Measurements from ENCODE around the gene KRTAP26-1.

The KRTAP26-1 gene

DNA sequence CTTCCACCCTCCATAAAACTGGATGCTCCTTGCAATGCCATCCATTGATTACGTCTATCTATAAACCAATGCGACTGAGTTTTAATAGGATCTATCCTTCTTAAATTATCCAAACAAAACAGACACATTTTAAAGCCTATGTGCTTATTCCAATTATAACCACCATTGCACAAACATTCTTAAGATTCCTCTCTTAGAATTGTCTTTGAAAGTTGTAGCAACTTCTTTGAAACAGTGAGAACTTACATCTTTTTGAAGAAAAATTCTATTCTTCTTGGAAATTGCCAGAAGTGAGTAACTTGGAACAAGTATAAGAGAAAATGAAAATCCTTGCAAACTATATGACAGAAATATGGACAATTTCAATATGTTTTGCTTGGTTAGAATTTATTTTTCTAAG lies at the start of gene KRTAP26-1:
TSS of gene KRTAP26-1 (minus strand) at position 101 of the 400 bp plus-strand sequence. CDS start 280 bp downstream, outside the sequence.
- no peak within 1 kb of the TSS for H3K4me3 ChIP-seq (ENCODE audit: low read depth, low read length)
- in situ Hi-C loops (cut with HindIII; ENCODE audit: low sequenced_read_pairs): no loop called here
- no peak for DNase-seq (ENCODE audit: low read depth, low spot score)
- no peak for TF ChIP-seq CTCF (IDR thresholded peaks at IDR 0.05; ENCODE audit: low read depth, low read length)

GRCh38 chr21:30355906-30356305 lies 35.8 kb upstream of the KRTAP26-1 start:
- no peak for DNase-seq (ENCODE audit: low read depth, low spot score)
- TF ChIP-seq CTCF (IDR thresholded peaks at IDR 0.05; ENCODE audit: low read depth, low read length): no peak
- no peak overlapping the region for H3K4me3 ChIP-seq (ENCODE audit: low read depth, low read length)
- in situ Hi-C loops (cut with HindIII; ENCODE audit: low sequenced_read_pairs): no loop called here

- no peak for TF ChIP-seq CTCF (IDR thresholded peaks at IDR 0.05; ENCODE audit: low read depth, low read length)
- no peak overlapping the region for H3K4me3 ChIP-seq (ENCODE audit: low read depth, low read length)
- no peak for DNase-seq (ENCODE audit: low read depth, low spot score)
- in situ Hi-C loops (cut with HindIII; ENCODE audit: low sequenced_read_pairs): no loop called here
Observed at GRCh38 chr21:30354308-30355005, 34.3 kb upstream of the KRTAP26-1 start.

DNA sequence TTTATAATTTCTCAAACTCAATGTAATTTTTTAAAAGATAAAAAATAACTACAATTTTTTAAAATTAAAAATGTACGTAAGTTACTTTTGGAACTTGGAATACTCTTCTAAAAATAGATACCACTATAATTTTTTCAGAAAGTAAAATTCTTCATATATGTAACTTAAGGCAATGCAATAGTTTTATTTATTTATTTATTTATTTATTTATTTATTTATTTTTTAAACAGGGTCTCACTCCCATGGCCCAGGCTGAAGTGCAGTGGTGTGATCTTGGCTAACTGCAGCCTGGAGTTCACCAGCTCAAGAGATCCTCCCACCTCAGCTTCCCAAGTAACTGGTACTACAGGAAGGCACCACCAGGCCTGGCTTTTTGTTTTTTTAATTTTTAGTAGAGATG lies 31.4 kb upstream of the KRTAP26-1 start:
- DNase-seq (ENCODE audit: low read depth, low spot score): no peak
- no peak overlapping the region for H3K4me3 ChIP-seq (ENCODE audit: low read depth, low read length)
- TF ChIP-seq CTCF (IDR thresholded peaks at IDR 0.05; ENCODE audit: low read depth, low read length): no peak
- in situ Hi-C loops (cut with HindIII; ENCODE audit: low sequenced_read_pairs): no loop called here

GRCh38 chr21:30349572-30349971 lies 29.5 kb upstream of the KRTAP26-1 start:
- H3K4me3 ChIP-seq (ENCODE audit: low read depth, low read length): no peak overlapping the region
- TF ChIP-seq CTCF (IDR thresholded peaks at IDR 0.05; ENCODE audit: low read depth, low read length): no peak
- in situ Hi-C loops (cut with HindIII; ENCODE audit: low sequenced_read_pairs): no loop called here
- DNase-seq (ENCODE audit: low read depth, low spot score): no peak

DNA sequence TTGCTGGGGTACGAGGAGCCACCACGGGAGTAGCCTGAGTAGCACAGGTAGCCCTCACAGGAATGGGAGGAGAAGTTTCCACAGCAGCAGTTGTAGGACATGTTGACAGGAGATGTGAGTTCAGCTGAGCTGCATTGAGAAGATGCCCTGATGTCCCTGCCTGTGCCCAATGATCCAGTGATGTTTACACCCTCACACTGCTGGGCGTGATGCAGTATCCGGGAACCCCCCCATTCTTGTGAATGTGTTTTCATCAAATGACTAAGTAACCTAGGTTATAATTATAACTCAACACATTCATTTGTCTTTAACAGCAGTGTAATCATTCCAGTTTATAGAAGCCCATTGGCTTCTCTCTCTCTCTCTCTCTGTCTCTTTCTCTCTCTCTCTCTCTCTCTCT lies 28.4 kb upstream of the KRTAP26-1 start, which contains the start of gene KRTAP23-1:
TSS of gene KRTAP23-1 (minus strand) at position 101 of the 400 bp plus-strand sequence. CDS start at position 101, 0 bp downstream.
- TF ChIP-seq CTCF (IDR thresholded peaks at IDR 0.05; ENCODE audit: low read depth, low read length): no peak
- no peak within 1 kb of the TSS for H3K4me3 ChIP-seq (ENCODE audit: low read depth, low read length)
- DNase-seq (ENCODE audit: low read depth, low spot score): no peak
- in situ Hi-C loops (cut with HindIII; ENCODE audit: low sequenced_read_pairs): no loop called here
